GM12801 (cell line): ENCODE results near the gene PHKG2.

ENCODE experiments used
- CTCF ChIP-seq: IDR thresholded peaks from one replicate; pipeline ENCODE4 v1.5.1; 2011; ENCODE audit warnings: control low read depth; ENCODE audit not compliant: insufficient read length; ENCODE audit errors: extremely low read depth

PHKG2 gene

GRCh38 chr16:30747799-30748633 lies at the start of gene PHKG2:
Gene PHKG2, plus strand, starts transcription at chr16:30748425. Its CDS starts 396 bp downstream, at chr16:30748821.
- no peak for TF ChIP-seq CTCF

- TF ChIP-seq CTCF: no peak
These were observed 49.2 kb upstream of the PHKG2 start, which contains the start of gene SRCAP for GRCh38 chr16:30698816-30699614. Gene SRCAP, plus strand, starts transcription at chr16:30699171. Its CDS starts 1,654 bp downstream, at chr16:30700825.

- TF ChIP-seq CTCF: no peak
These were observed 48.6 kb upstream of the PHKG2 start for GRCh38 chr16:30699615-30700099.

GRCh38 chr16:30700491-30700890 lies 47.7 kb upstream of the PHKG2 start:
- no peak for TF ChIP-seq CTCF

GRCh38 chr16:30700971-30701370 lies 47.3 kb upstream of the PHKG2 start:
- TF ChIP-seq CTCF: no peak

- TF ChIP-seq CTCF: no peak
These were observed 44.3 kb upstream of the PHKG2 start for GRCh38 chr16:30703971-30704370.

GRCh38 chr16:30706046-30706445 lies 42.2 kb upstream of the PHKG2 start:
- no peak for TF ChIP-seq CTCF
